Midbrain (tissue), 1 donor: ENCODE results near the gene C6orf141.
A peak's percentile ranks its signal among the peaks of the same experiment; 100 is the strongest.

ENCODE experiments used
- DNase-seq: peaks from one replicate; lab custom pipeline; 2025; lab: John Stamatoyannopoulos, UW

Gene C6orf141

GRCh38 chr6:49550492-49551077, at the start of gene C6orf141:
C6orf141 (plus strand) TSS chr6:49550668; CDS start chr6:49550793, 125 bp downstream.
- DNase-seq, result no peak

- no peak for DNase-seq
Observed at GRCh38 chr6:49504666-49505065, 45.8 kb upstream of the C6orf141 start.

GRCh38 chr6:49506569-49507111, 43.8 kb upstream of the C6orf141 start:
- DNase-seq, result no peak

GRCh38 chr6:49509342-49509741, 41.1 kb upstream of the C6orf141 start:
- DNase-seq, result no peak

- DNase-seq, result no peak
Observed at GRCh38 chr6:49513153-49513989, 37.1 kb upstream of the C6orf141 start.

- DNase-seq, result no peak
Observed at GRCh38 chr6:49514571-49515484, 35.6 kb upstream of the C6orf141 start.

- no peak for DNase-seq
Observed at GRCh38 chr6:49515485-49516146, 34.9 kb upstream of the C6orf141 start.

GRCh38 chr6:49516147-49516505, 34.3 kb upstream of the C6orf141 start:
- DNase-seq, result no peak

GRCh38 chr6:49517919-49518318, 32.5 kb upstream of the C6orf141 start:
- DNase-seq, result no peak

GRCh38 chr6:49519660-49520059, 30.8 kb upstream of the C6orf141 start:
- no peak for DNase-seq

GRCh38 chr6:49522710-49523593, 27.5 kb upstream of the C6orf141 start:
- DNase-seq, result no peak

- DNase-seq, result no peak
Observed at GRCh38 chr6:49523901-49524300, 26.6 kb upstream of the C6orf141 start.

- DNase-seq, result no peak
Observed at GRCh38 chr6:49524541-49524940, 25.9 kb upstream of the C6orf141 start.

- no peak for DNase-seq
Observed at GRCh38 chr6:49526598-49526997, 23.9 kb upstream of the C6orf141 start.

GRCh38 chr6:49527320-49527719, 23.1 kb upstream of the C6orf141 start:
- DNase-seq, result no peak

GRCh38 chr6:49528571-49528970, 21.9 kb upstream of the C6orf141 start:
- DNase-seq, result no peak

GRCh38 chr6:49530141-49530776, 20.2 kb upstream of the C6orf141 start:
- DNase-seq, result no peak

GRCh38 chr6:49531774-49532569, 18.5 kb upstream of the C6orf141 start:
- peak; percentile 74 for DNase-seq

- DNase-seq, result no peak
Observed at GRCh38 chr6:49535795-49536194, 14.7 kb upstream of the C6orf141 start.
